Right lung (tissue), 5 donors: ENCODE data around the gene INO80D. TPM values are rescaled to one million over a fixed set of nuclear protein-coding genes. Genes with fewer than 3 reads are reported as not detected.
A peak's percentile ranks its signal among the peaks of the same experiment; 100 is the strongest.
"Not testable (repeated sequence)": the region's sequence is repeated elsewhere in the genome, so short reads cannot be mapped to it uniquely, and the experiment has no call there.

Experiments
- DNase-seq, 2 donors: peaks; one replicate each; pipeline ENCODE4 v3.0.0-alpha.2; 2013
- polyA plus RNA-seq, 5 donors: library from polyadenylated mRNA; unstranded; fragments of 120-200 nt; gene quantifications; one replicate each; pipeline versions ENCODE4 v1.2.1 to v1.2.3, GENCODE V29; 2013; ENCODE audit warnings: inconsistent platforms in 1 of 5, low replicate concordance in 1 of 5; ENCODE audit not compliant: insufficient read length in 5 of 5, insufficient read depth in 1 of 5

INO80D gene
- polyA plus RNA-seq, 5 donors, result 7.7 to 12.1 (median 11.3) TPM

DNA sequence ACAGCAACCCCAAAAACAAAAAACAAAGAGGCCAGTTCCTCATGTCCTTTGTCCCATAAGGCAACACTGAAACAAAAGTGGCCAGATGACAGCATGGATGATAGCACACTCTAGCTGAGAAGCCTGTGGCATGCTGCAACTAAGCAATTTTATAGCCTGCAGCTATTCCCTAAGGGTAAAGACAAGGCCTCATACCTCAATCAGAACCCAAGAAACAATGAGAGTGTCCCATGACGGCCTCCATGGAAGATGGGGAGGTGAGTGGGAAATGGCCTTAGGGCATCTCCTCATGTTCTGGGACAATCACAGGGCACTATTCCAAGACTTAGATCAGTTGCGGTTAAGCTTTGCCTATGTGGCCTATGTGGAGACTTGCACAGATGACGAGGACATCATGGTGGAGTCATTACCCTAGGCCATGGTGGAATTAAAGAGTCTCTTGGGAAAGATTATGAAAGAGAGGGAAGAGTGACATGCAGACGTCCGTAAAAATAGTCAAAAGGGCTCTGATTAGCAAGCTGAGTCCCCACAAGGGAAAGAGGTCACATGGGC is 103.1 kb downstream of the INO80D start:
- DNase-seq, result no peak

DNA sequence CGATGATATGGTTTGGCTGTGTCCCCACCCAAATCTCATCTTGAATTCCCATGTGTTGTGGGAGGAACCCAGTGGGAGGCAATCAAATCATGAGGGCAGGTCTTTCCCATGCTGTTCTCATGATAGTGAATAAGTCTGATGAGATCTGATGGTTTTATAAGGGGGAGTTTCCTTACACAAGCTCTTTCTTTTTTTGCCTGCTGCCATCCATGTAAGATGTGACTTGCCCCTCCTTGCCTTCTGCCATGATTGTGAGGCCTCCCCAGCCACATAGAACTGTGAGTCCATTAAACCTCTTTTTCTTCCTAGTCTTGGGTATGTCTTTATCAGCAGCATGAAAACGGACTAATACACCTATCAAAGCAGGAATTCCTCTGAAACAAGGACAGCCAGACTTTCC is 107.2 kb downstream of the INO80D start:
- DNase-seq, result not testable (repeated sequence)

GRCh38 chr2:205977699-205978098 is 108.3 kb downstream of the INO80D start:
- DNase-seq, result not testable (repeated sequence)

DNA sequence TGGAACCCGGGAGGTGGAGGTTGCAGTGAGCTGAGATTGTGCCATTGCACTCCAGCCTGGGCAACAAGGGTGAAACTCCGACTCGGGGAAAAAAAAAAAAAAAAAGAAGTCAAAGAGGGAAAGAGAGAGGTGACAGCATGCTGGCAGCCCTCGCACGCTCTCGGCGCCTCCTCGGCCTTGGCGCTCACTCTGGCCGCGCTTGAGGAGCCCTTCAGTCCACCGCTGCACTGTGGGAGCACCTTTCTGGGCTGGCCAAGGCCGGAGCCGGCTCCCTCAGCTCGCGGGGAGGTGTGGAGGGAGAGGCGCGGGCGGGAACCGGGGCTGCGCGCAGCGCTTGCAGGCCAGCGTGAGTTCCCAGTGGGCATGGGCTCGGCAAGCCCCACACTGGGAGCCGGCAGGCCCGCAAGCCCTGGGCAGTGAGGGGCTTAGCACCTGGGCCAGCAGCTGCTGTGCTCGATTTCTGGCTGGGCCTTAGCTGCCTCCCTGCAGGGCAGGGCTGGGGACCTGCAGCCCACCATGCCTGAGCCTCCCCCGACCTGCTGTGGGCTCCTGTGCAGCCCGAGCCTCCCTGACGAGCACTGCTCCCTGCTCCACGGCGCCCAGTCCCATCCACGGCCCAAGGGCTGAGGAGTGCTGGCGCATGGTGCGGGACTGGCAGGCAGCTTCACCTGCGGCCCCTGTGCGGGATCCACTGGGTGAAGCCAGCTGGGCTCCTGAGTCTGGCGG is 108.9 kb downstream of the INO80D start:
- not testable (repeated sequence) for DNase-seq

- no peak for DNase-seq
Measured at GRCh38 chr2:205976120-205976814, 109.7 kb downstream of the INO80D start.

DNA sequence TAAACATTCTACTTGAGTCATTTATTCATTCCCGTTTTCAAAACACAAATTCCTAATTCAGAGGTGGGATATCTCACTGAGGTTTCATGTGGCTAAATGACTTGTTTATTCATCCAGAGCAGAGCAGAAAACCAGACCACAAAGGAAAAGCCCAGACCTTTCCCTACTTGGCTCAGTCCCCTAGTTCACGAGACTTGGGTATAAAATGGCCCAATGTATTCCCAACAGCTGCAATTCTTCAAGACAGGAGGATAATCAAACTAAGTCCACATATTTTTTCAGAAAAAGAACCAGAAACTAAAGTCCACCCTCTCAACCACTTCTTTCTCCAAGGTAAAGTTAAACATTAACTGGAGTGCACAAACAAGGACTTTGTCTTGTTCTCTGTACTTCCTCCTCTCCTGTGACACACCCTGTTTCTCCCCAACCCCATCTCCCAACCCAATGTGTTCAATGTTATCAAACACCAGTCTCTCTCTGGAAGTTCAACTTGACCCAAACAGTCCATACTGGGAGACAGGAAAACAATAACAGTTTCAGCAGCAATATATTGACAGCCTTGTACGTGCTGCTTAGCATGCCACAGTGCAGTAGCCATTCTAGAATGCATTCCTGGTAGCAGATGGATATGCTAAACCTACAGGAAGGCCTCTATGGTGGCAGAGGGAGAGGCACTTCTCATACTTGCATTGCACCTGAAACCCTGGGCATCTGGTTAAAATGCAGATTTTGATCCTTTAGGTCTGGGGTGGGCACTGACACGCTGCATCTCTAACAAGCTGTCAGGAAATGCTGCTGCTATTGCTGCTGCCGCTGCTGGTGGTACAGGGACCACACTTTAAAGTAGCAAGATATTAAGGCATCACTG is 110.7 kb downstream of the INO80D start:
- peak; percentile 35 to 38 for DNase-seq

- peak; percentile 25 to 40 for DNase-seq
Measured at GRCh38 chr2:205972113-205972512, 113.9 kb downstream of the INO80D start.

- DNase-seq, result no peak
Measured at GRCh38 chr2:205970348-205970747, 115.6 kb downstream of the INO80D start.

DNA sequence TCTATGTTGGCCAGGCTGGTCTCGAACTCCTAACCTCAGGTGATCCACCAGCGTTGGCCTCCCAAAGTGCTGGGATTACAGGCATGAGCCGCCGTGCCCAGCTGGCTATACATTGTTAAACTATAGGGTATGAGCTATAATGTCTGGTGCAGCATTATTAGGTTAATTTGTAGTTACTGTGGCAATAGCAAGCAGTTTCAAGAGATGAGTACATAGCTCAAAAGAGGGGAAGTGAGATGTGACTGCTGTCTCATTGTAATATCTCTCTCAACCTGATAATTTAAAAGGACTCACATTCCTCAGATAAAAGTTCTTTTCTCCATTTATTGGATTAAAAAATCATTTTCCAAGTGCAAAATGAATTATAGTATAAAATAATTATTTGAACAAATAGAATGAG is 116.4 kb downstream of the INO80D start:
- DNase-seq, result no peak

GRCh38 chr2:205967391-205968075 is 118.4 kb downstream of the INO80D start:
- DNase-seq, result no peak

DNA sequence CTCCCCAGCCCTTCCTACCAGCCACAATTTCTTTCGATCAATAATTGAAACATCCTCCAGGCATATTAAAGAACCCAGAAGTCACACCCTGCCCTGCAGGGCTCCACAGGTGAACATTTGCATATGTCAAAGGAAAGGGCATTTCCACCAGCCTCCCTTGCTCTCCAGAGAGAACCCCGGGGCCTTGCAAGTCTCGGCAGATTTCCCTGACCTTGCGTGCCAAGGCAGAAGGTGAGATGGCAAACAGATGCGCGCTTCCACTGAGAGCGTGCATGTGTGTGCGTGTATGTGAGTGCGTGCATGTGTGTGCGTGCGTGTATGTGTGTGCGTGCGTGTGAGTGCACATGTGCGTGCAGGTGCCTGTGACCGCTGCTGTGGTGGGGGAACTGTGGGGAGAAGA is 120.3 kb downstream of the INO80D start:
- DNase-seq, result no peak

DNA sequence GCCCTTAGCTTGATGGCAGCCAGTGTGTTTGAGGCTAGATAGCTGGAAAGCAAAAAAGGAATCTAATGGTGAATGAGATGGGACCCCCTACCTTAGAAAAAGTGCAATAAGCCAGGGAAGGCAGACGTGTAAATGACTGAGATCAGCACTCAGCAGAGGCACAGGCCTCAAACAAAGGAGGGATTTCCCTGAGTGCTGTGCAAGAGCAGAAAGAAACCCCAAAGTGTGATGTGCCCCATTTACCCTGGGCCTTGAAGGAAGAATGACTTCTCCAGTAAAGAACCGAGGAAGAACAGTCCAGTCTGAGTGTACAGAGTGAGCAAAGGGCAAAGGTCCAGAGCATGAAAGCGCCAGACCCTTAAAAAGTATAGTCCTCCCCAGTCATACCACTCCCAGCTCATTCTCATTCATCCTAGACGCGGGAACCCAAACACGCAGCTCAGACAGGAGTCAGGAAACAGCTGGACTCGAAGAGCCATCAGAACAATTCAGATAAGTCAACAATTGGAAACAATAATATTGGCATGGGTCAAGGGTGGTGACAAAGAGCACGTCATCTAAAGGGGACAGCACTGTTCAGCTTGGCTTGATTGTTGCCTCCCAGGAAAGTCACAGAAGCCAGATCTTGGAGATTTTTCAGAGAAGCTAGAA is 121.7 kb downstream of the INO80D start:
- DNase-seq, result no peak

- DNase-seq, result no peak
Measured at GRCh38 chr2:205959521-205959920, 126.5 kb downstream of the INO80D start.

- DNase-seq, result no peak
Measured at GRCh38 chr2:205957452-205958154, 128.4 kb downstream of the INO80D start.

GRCh38 chr2:205954707-205955106 is 131.3 kb downstream of the INO80D start:
- DNase-seq, result no peak

DNA sequence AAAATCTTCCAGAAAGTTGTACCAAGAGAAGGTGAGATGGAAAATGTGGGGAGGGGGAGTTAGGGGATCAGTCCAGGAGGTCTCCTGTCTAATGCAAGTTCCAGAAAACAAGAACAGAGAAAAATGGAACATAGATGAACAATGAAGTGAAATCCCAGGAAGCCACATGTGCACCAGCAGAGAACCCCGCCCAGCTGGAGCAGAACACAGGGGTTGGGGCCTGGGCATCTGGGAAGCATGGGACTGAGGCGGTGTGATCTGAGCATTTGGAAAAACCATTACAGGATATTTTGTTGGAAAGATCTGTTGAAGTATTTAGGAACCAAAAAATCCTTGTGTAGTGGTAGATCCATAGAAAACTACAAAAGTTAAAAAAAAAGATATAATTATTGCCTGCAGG is 133.7 kb downstream of the INO80D start:
- no peak for DNase-seq

GRCh38 chr2:205948883-205949282 is 137.1 kb downstream of the INO80D start:
- no peak for DNase-seq

DNA sequence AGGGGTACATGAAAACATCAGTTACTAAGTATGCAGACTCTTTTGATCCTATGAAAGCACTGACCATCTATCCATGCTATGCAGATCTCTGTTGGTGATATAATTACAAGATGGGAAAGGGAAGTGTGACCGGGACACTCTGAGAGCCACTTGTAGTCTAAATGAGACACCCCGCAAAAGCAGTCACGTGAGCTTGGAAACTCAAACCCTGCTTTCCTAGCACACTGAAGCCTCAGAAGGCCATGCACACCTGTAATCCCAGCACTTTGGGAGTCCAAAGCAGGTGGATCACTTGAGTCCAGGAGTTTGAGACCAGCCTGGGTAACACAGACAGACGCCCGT is 137.5 kb downstream of the INO80D start:
- no peak for DNase-seq

DNA sequence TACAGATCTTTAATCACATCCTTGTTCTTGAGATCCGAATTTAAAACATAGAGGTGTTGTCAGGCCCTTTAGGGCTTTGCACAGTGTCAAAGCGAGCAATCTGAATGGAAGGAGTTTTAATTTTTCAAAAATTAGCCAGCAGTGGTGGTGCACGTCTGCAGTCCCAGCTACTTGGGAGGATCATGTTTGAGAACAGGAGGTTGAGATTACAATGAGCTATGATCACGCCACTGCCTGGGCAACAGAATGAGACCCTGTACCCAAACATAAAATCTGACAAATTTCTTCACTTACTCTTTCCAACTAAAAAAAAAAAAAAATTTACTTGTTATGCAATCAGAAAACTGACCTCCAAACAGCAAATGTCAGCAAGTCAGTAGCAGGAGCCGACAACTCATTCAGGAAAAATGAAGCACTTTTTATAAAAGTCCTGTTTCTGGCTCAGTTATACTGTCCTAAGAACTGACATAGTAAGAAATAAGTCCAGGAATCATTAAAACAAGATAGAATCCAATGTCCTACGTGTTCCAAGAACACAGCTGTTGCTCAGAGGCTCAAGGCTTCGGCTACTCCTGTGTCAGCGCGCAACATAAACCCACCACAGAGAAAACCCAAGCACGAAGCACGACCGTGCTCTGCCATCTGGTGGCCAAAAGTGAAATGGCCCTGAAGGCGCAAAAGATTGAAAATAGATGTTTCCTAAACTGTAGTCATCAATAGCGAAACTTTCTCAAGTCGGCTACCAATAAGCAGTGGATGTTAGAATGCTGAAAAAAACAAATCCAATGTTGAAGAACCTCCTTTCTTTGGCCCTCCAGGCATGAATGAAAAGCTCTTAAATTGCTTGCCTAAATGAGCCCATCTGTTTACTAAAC is 138.1 kb downstream of the INO80D start:
- peak; percentile 89 to 91 for DNase-seq
